Measurements from ENCODE around the gene PTPRK.

Gene PTPRK

GRCh38 chr6:128161263-128161662 is 359.1 kb downstream of the PTPRK start:
- Histone ChIP-seq H3K4me1 (ENCODE audit: control insufficient read depth, insufficient read depth, low read length) (no peaks in the 10 kb centered on the region), H3K27ac (ENCODE audit: low read depth, low read length) (no peak overlapping the region), H3K4me3 (ENCODE audit: low read length) (no peak overlapping the region), H3K9ac (ENCODE audit: low read length) (no peak overlapping the region), H3K27me3 (ENCODE audit: control insufficient read depth, insufficient read depth, low read length) (no peaks in the 10 kb centered on the region), H3K36me3 (ENCODE audit: control insufficient read depth, insufficient read depth, low read length) (no peaks in the 10 kb centered on the region)

GRCh38 chr6:128158496-128158895 is 361.9 kb downstream of the PTPRK start:
- Histone ChIP-seq H3K36me3 (ENCODE audit: control insufficient read depth, insufficient read depth, low read length) (no peaks in the 10 kb centered on the region), H3K9ac (ENCODE audit: low read length) (no peak overlapping the region), H3K27me3 (ENCODE audit: control insufficient read depth, insufficient read depth, low read length) (no peaks in the 10 kb centered on the region), H3K27ac (ENCODE audit: low read depth, low read length) (no peak overlapping the region), H3K4me1 (ENCODE audit: control insufficient read depth, insufficient read depth, low read length) (no peaks in the 10 kb centered on the region), H3K4me3 (ENCODE audit: low read length) (no peak overlapping the region)

GRCh38 chr6:128156321-128157111 is 363.9 kb downstream of the PTPRK start:
- Histone ChIP-seq H3K4me3 (ENCODE audit: low read length) (no peak overlapping the region), H3K27ac (ENCODE audit: low read depth, low read length) (no peak overlapping the region), H3K27me3 (ENCODE audit: control insufficient read depth, insufficient read depth, low read length) (no peaks in the 10 kb centered on the region), H3K36me3 (ENCODE audit: control insufficient read depth, insufficient read depth, low read length) (no peaks in the 10 kb centered on the region), H3K4me1 (ENCODE audit: control insufficient read depth, insufficient read depth, low read length) (no peaks in the 10 kb centered on the region), H3K9ac (ENCODE audit: low read length) (no peak overlapping the region)

DNA sequence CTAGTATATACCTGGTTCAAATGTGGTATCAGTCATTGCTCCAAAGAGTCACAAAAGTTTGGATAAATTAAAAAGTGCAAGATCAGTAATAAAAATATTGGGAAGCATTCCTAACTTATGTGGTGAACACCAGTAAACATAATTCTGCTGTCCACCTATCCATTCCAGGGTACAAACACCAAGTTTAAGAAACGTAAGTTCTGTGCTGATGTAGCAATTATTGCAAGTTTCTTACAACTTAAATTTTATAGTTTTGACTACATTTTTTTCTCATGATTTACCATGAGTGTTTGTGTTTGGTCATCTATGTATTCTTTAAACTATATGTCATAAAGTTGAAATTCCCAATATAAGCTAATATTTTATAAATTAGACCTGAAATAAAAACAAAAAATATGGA is 364.6 kb downstream of the PTPRK start:
- Histone ChIP-seq H3K27me3 (ENCODE audit: control insufficient read depth, insufficient read depth, low read length) (no peaks in the 10 kb centered on the region), H3K4me3 (ENCODE audit: low read length) (no peak overlapping the region), H3K36me3 (ENCODE audit: control insufficient read depth, insufficient read depth, low read length) (no peaks in the 10 kb centered on the region), H3K9ac (ENCODE audit: low read length) (no peak overlapping the region), H3K4me1 (ENCODE audit: control insufficient read depth, insufficient read depth, low read length) (no peaks in the 10 kb centered on the region), H3K27ac (ENCODE audit: low read depth, low read length) (no peak overlapping the region)

DNA sequence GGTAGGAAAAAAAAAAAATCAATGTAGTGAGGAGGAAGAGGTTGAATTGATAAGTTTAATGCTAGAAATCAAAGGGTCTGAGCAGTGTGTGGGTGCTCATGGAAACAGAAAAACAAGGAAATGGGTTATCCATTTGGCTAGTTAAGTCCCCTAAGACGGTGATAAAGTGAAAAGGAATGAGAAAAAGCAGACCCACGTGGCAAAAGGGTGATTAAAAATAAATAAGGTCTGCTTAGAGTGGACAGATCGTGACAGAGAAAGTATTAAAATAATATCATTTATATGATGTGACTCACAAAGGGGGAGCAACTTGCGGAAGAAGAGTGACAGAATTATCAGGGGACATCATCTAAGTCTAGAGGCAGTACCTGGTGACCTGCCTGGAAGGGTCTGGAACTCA is 367.8 kb downstream of the PTPRK start:
- Histone ChIP-seq H3K4me1 (ENCODE audit: control insufficient read depth, insufficient read depth, low read length) (no peaks in the 10 kb centered on the region), H3K36me3 (ENCODE audit: control insufficient read depth, insufficient read depth, low read length) (no peaks in the 10 kb centered on the region), H3K9ac (ENCODE audit: low read length) (no peak overlapping the region), H3K27me3 (ENCODE audit: control insufficient read depth, insufficient read depth, low read length) (no peaks in the 10 kb centered on the region), H3K27ac (ENCODE audit: low read depth, low read length) (no peak overlapping the region), H3K4me3 (ENCODE audit: low read length) (no peak overlapping the region)

DNA sequence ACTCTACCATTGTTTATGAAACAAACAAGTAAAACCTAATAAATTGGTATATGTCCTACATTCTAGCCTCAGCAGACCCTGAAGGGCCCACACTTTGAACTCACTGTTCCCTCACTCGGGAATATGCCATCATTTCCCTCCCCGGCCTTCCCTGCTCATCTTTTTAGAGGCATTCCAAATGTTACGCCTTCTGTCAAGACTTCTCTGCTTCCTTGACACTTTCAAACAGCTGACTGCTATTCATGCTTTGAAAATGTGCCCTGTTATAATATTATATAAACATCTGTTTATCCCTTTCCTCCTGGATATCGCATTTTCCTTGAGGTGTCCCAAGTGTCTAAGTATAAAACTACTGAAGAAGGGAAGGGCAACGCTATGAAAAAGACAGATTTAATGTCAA is 370.0 kb downstream of the PTPRK start:
- Histone ChIP-seq H3K4me3 (ENCODE audit: low read length) (no peak overlapping the region), H3K27me3 (ENCODE audit: control insufficient read depth, insufficient read depth, low read length) (no peaks in the 10 kb centered on the region), H3K9ac (ENCODE audit: low read length) (no peak overlapping the region), H3K36me3 (ENCODE audit: control insufficient read depth, insufficient read depth, low read length) (no peaks in the 10 kb centered on the region), H3K27ac (ENCODE audit: low read depth, low read length) (no peak overlapping the region), H3K4me1 (ENCODE audit: control insufficient read depth, insufficient read depth, low read length) (no peaks in the 10 kb centered on the region)

- Histone ChIP-seq H3K9ac (ENCODE audit: low read length) (no peak overlapping the region), H3K27ac (ENCODE audit: low read depth, low read length) (no peak overlapping the region), H3K4me1 (ENCODE audit: control insufficient read depth, insufficient read depth, low read length) (no peaks in the 10 kb centered on the region), H3K27me3 (ENCODE audit: control insufficient read depth, insufficient read depth, low read length) (no peaks in the 10 kb centered on the region), H3K36me3 (ENCODE audit: control insufficient read depth, insufficient read depth, low read length) (no peaks in the 10 kb centered on the region), H3K4me3 (ENCODE audit: low read length) (no peak overlapping the region)
Measured at GRCh38 chr6:128149796-128150195, 370.6 kb downstream of the PTPRK start.

DNA sequence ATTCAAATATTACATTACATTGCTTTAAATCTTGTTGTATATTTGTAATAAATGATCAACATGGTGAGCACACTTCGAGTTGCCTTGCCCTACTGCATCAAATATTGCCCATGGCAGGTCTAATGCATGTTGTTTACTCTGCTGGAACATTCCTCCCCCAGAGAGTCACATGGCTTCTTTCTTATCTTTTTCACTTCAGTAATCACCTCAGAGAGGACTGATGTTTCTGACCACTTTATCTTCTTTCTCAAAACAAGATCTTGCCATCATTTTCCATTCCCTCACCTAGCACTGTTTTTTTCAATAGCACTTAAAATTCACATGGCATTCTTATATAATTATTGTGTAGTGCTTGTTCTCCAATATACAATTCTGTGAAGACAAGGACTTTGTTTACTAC is 376.1 kb downstream of the PTPRK start:
- no peaks in the 10 kb centered on the region for H3K4me1 ChIP-seq (ENCODE audit: control insufficient read depth, insufficient read depth, low read length)
- no peak overlapping the region for H3K27ac ChIP-seq (ENCODE audit: low read depth, low read length)
- H3K9ac ChIP-seq (ENCODE audit: low read length) = no peak overlapping the region
- no peaks in the 10 kb centered on the region for H3K27me3 ChIP-seq (ENCODE audit: control insufficient read depth, insufficient read depth, low read length)
- H3K4me3 ChIP-seq (ENCODE audit: low read length) = no peak overlapping the region
- H3K36me3 ChIP-seq (ENCODE audit: control insufficient read depth, insufficient read depth, low read length) = no peaks in the 10 kb centered on the region

DNA sequence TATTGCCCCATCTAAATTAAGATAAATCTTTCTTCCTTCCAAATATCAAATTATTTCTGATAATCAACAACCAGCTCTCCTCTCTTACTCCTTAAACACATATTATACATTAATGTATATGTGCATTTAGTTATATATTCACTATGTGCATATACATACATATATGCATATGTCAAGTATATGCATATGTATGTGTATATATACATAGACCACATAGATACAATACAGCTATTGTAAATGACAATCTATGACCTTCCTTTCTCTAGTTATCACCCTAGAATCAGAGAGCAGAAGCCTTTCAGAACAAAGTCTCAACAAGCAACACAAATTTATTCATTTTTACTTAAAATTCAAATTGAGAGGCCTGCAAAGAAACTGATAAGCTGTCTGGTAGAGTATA is 378.5 kb downstream of the PTPRK start:
- no peaks in the 10 kb centered on the region for H3K27me3 ChIP-seq (ENCODE audit: control insufficient read depth, insufficient read depth, low read length)
- no peak overlapping the region for H3K9ac ChIP-seq (ENCODE audit: low read length)
- H3K36me3 ChIP-seq (ENCODE audit: control insufficient read depth, insufficient read depth, low read length) = no peaks in the 10 kb centered on the region
- H3K4me3 ChIP-seq (ENCODE audit: low read length) = no peak overlapping the region
- no peak overlapping the region for H3K27ac ChIP-seq (ENCODE audit: low read depth, low read length)
- H3K4me1 ChIP-seq (ENCODE audit: control insufficient read depth, insufficient read depth, low read length) = no peaks in the 10 kb centered on the region

GRCh38 chr6:128139519-128139918 is 380.9 kb downstream of the PTPRK start:
- H3K4me3 ChIP-seq (ENCODE audit: low read length) = no peak overlapping the region
- H3K27ac ChIP-seq (ENCODE audit: low read depth, low read length) = no peak overlapping the region
- H3K27me3 ChIP-seq (ENCODE audit: control insufficient read depth, insufficient read depth, low read length) = no peaks in the 10 kb centered on the region
- no peaks in the 10 kb centered on the region for H3K36me3 ChIP-seq (ENCODE audit: control insufficient read depth, insufficient read depth, low read length)
- H3K4me1 ChIP-seq (ENCODE audit: control insufficient read depth, insufficient read depth, low read length) = no peaks in the 10 kb centered on the region
- no peak overlapping the region for H3K9ac ChIP-seq (ENCODE audit: low read length)

GRCh38 chr6:128138694-128139093 is 381.7 kb downstream of the PTPRK start:
- H3K4me1 ChIP-seq (ENCODE audit: control insufficient read depth, insufficient read depth, low read length) = no peaks in the 10 kb centered on the region
- H3K9ac ChIP-seq (ENCODE audit: low read length) = no peak overlapping the region
- no peak overlapping the region for H3K27ac ChIP-seq (ENCODE audit: low read depth, low read length)
- H3K4me3 ChIP-seq (ENCODE audit: low read length) = no peak overlapping the region
- H3K27me3 ChIP-seq (ENCODE audit: control insufficient read depth, insufficient read depth, low read length) = no peaks in the 10 kb centered on the region
- H3K36me3 ChIP-seq (ENCODE audit: control insufficient read depth, insufficient read depth, low read length) = no peaks in the 10 kb centered on the region

GRCh38 chr6:128135325-128135724 is 385.1 kb downstream of the PTPRK start:
- H3K27ac ChIP-seq (ENCODE audit: low read depth, low read length) = no peak overlapping the region
- no peaks in the 10 kb centered on the region for H3K27me3 ChIP-seq (ENCODE audit: control insufficient read depth, insufficient read depth, low read length)
- H3K9ac ChIP-seq (ENCODE audit: low read length) = no peak overlapping the region
- no peaks in the 10 kb centered on the region for H3K36me3 ChIP-seq (ENCODE audit: control insufficient read depth, insufficient read depth, low read length)
- no peaks in the 10 kb centered on the region for H3K4me1 ChIP-seq (ENCODE audit: control insufficient read depth, insufficient read depth, low read length)
- H3K4me3 ChIP-seq (ENCODE audit: low read length) = no peak overlapping the region

DNA sequence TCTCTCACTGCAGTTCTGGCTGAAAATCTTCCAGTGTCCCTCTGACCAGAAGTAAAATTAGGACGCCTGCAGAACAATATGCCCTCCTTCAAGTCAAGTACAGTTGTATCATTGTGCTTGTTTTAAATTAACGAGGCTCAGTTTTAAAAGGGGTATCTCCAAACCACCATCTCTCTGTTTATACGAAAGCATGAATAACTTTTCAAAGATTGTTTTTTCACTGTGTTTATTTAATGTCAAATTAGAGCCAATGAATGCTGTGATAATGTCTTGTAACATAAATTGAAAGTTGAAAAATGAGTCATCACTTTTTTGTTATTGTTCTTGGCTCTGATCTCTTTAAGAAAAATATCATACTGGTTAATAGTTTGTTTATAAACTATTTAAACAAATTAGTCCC is 388.8 kb downstream of the PTPRK start:
- Histone ChIP-seq H3K4me3 (ENCODE audit: low read length) (no peak overlapping the region), H3K4me1 (ENCODE audit: control insufficient read depth, insufficient read depth, low read length) (no peaks in the 10 kb centered on the region), H3K36me3 (ENCODE audit: control insufficient read depth, insufficient read depth, low read length) (no peaks in the 10 kb centered on the region), H3K9ac (ENCODE audit: low read length) (no peak overlapping the region), H3K27ac (ENCODE audit: low read depth, low read length) (no peak overlapping the region), H3K27me3 (ENCODE audit: control insufficient read depth, insufficient read depth, low read length) (no peaks in the 10 kb centered on the region)
